Measurements from ENCODE around the gene OR4K2. TPM values are rescaled to one million over a fixed set of nuclear protein-coding genes. Genes with fewer than 3 reads are reported as not detected.

Gene OR4K2
- total RNA-seq, 1 donor from 2014 or later: not detected

DNA sequence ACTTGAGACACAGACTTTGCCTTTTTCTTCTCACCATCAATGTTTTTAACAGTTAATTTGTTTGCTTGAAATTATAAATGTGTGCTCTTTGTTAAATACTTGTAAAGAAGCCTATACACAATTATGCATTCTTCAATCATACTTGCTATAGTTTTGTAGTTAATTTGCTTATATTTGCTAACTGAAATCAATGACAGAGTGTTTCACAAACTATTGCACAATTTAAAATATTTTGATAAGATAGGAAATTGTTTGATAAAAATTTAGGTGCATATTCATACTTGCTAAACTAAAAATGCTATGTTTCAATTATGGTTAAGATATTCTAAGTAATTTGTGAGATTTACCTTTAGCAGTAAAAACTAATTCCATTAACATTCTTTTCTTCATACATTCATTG is 31.7 kb downstream of the OR4K2 start:
- Mint-ChIP-seq H3K27ac (ENCODE audit: unreplicated experiment) (no peak overlapping the region), H3K4me3 (ENCODE audit: unreplicated experiment) (no peak overlapping the region), H3K9me3 (ENCODE audit: unreplicated experiment) (peaks cover 37% of the 10 kb centered on the region), H3K4me1 (ENCODE audit: unreplicated experiment) (no peaks in the 10 kb centered on the region), H3K27me3 (ENCODE audit: unreplicated experiment) (peaks cover 3% of the 10 kb centered on the region), H3K36me3 (ENCODE audit: low read depth, unreplicated experiment) (peaks cover 4% of the 10 kb centered on the region)
- TF ChIP-seq, protein P1, sequence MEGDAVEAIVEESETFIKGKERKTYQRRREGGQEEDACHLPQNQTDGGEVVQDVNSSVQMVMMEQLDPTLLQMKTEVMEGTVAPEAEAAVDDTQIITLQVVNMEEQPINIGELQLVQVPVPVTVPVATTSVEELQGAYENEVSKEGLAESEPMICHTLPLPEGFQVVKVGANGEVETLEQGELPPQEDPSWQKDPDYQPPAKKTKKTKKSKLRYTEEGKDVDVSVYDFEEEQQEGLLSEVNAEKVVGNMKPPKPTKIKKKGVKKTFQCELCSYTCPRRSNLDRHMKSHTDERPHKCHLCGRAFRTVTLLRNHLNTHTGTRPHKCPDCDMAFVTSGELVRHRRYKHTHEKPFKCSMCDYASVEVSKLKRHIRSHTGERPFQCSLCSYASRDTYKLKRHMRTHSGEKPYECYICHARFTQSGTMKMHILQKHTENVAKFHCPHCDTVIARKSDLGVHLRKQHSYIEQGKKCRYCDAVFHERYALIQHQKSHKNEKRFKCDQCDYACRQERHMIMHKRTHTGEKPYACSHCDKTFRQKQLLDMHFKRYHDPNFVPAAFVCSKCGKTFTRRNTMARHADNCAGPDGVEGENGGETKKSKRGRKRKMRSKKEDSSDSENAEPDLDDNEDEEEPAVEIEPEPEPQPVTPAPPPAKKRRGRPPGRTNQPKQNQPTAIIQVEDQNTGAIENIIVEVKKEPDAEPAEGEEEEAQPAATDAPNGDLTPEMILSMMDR (IDR thresholded peaks at IDR 0.05; ENCODE audit: unreplicated experiment): no peak
- no peak for DNase-seq (ENCODE audit: low spot score)

DNA sequence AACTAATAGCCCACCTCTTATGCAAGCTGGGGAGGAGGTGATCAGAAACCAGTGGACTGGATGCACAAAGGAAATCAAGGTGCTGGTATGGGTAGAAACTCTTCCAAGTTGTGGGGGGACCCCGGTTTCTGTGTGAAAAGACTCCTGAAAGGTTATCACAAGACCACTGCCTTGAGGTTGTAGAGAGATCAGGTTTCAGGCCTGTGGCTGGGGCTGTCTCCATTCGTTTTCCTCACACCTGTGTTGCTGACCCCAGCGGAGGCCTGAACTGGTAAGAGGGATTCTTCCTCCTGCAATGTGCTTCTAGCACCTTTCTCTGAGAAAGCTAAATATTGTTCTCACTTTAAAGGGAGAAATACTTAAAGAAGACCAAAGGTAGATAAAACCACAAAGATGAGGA is 36.2 kb downstream of the OR4K2 start:
- peaks cover 28% of the 10 kb centered on the region for H3K9me3 Mint-ChIP-seq (ENCODE audit: unreplicated experiment)
- no peaks in the 10 kb centered on the region for H3K27me3 Mint-ChIP-seq (ENCODE audit: unreplicated experiment)
- DNase-seq (ENCODE audit: low spot score): no peak
- no peaks in the 10 kb centered on the region for H3K4me1 Mint-ChIP-seq (ENCODE audit: unreplicated experiment)
- TF ChIP-seq, protein P1 (IDR thresholded peaks at IDR 0.05; ENCODE audit: unreplicated experiment): no peak
- H3K4me3 Mint-ChIP-seq (ENCODE audit: unreplicated experiment): no peak overlapping the region
- no peak overlapping the region for H3K27ac Mint-ChIP-seq (ENCODE audit: unreplicated experiment)
- H3K36me3 Mint-ChIP-seq (ENCODE audit: low read depth, unreplicated experiment): no peaks in the 10 kb centered on the region

GRCh38 chr14:19917243-19917642 is 42.3 kb downstream of the OR4K2 start:
- no peak for DNase-seq (ENCODE audit: low spot score)
- Mint-ChIP-seq H3K27me3 (ENCODE audit: unreplicated experiment) (no peaks in the 10 kb centered on the region), H3K4me1 (ENCODE audit: unreplicated experiment) (no peaks in the 10 kb centered on the region), H3K4me3 (ENCODE audit: unreplicated experiment) (no peak overlapping the region), H3K9me3 (ENCODE audit: unreplicated experiment) (peaks cover 5% of the 10 kb centered on the region), H3K27ac (ENCODE audit: unreplicated experiment) (no peak overlapping the region), H3K36me3 (ENCODE audit: low read depth, unreplicated experiment) (no peaks in the 10 kb centered on the region)
- TF ChIP-seq, protein P1 (IDR thresholded peaks at IDR 0.05; ENCODE audit: unreplicated experiment): no peak

GRCh38 chr14:19917955-19918518 is 43.1 kb downstream of the OR4K2 start:
- H3K27me3 Mint-ChIP-seq (ENCODE audit: unreplicated experiment): no peaks in the 10 kb centered on the region
- H3K4me1 Mint-ChIP-seq (ENCODE audit: unreplicated experiment): no peaks in the 10 kb centered on the region
- H3K27ac Mint-ChIP-seq (ENCODE audit: unreplicated experiment): no peak overlapping the region
- H3K36me3 Mint-ChIP-seq (ENCODE audit: low read depth, unreplicated experiment): no peaks in the 10 kb centered on the region
- no peak for DNase-seq (ENCODE audit: low spot score)
- TF ChIP-seq, protein P1 (IDR thresholded peaks at IDR 0.05; ENCODE audit: unreplicated experiment): no peak
- H3K9me3 Mint-ChIP-seq (ENCODE audit: unreplicated experiment): peaks cover 4% of the 10 kb centered on the region
- H3K4me3 Mint-ChIP-seq (ENCODE audit: unreplicated experiment): no peak overlapping the region

DNA sequence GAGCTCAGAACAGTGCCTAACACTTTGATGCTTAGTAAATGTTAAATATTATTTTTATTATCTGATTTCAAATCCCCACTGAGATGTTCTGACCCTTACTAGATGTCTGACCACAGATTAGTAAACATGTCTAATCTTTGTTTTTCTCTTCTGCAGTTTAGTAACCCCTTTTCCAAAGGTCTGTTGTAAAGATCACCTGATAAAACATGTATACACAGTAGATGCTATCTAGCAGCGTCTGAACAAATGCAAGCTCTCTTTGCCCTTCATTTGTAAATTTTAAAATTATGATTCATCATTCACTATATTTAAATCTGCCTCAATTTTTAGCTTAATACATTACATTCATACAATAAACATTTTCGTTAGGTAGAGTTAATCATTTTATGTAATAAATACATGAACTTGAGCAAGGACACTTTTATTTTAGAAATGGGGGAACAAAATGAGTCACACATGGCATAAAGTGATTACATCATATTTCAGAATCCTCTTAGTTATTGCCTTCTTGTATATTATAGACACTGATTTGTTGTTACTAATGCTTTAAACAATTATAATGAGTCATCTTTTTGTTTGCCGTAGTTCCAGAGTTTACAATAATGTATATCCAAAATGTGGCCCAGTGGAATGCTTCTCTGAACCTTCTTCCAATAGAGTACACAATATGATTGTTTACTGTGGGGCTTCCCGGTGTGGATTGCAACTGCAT is 43.8 kb downstream of the OR4K2 start:
- Mint-ChIP-seq H3K27ac (ENCODE audit: unreplicated experiment) (no peak overlapping the region), H3K27me3 (ENCODE audit: unreplicated experiment) (no peaks in the 10 kb centered on the region), H3K4me3 (ENCODE audit: unreplicated experiment) (no peak overlapping the region), H3K4me1 (ENCODE audit: unreplicated experiment) (no peaks in the 10 kb centered on the region), H3K9me3 (ENCODE audit: unreplicated experiment) (no peaks in the 10 kb centered on the region), H3K36me3 (ENCODE audit: low read depth, unreplicated experiment) (no peaks in the 10 kb centered on the region)
- TF ChIP-seq, protein P1 (IDR thresholded peaks at IDR 0.05; ENCODE audit: unreplicated experiment): no peak
- no peak for DNase-seq (ENCODE audit: low spot score)
